Measurements from ENCODE around the gene ZDHHC14. TPM values are rescaled to one million over a fixed set of nuclear protein-coding genes. Genes with fewer than 3 reads are reported as not detected.

ZDHHC14 gene
- total RNA-seq, 2 experiments from 2014 or later, result 7.8 to 9.8 TPM

DNA sequence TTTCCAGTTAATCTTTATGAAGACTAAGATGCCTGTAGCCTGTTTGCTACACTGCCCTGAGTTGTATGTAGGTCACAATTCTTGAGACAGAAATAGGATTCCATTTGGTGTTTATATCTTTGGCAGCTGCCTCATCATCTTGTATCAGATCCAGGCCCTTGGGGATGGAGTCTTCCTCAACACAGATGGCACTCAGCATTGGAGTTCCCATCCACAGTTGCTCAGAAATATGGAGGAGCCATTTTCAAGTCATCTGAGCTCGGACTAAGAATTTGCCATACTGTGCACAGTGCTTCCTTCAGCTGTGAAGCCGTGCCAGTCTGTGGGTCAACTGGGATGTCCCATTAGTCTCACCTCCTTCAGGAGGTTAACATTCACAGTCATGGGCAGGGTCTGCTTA is 156.6 kb downstream of the ZDHHC14 start:
- Mint-ChIP-seq H3K36me3 (ENCODE audit: low read depth) (peaks cover 21% of the 10 kb centered on the region), H3K4me1 (peaks cover 62% of the 10 kb centered on the region)
- no peak for DNase-seq

DNA sequence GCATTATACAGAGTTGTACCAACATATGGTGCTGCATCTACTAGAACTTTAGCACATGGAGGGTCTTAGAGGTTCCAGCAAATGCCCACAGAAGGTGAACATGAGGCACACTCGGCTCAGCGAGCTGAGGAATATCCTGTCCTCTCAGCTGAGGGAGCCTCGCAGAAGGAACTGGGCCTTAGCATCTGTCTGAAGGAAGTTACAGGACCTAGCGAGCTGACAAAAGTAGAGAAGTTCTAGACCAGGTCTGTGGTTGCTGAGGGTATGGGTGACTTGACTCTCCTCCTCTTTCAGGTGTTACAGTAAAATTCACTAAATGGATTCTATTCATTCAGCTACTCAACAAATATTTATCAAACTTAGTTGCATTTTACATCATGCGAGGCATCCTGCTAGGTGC is 157.2 kb downstream of the ZDHHC14 start:
- POLR2A ChIA-PET, result no interaction called here
- peaks cover 23% of the 10 kb centered on the region for H3K36me3 Mint-ChIP-seq (ENCODE audit: low read depth)
- no peak overlapping the region for H3K4me3 Mint-ChIP-seq
- CTCF ChIA-PET, result interaction anchor here (0.6 to 1.8 kb wide), 5 partner anchors 11 to 605 kb away, joined by 3 to 6 read pairs (median 5); no protein-coding TSS in a partner anchor
- H3K9me3 Mint-ChIP-seq, result no peaks in the 10 kb centered on the region
- no peak for DNase-seq
- H3K27ac Mint-ChIP-seq, result peak overlapping the region; percentile 10
- peaks cover 60% of the 10 kb centered on the region for H3K4me1 Mint-ChIP-seq
- H3K27me3 Mint-ChIP-seq, result no peaks in the 10 kb centered on the region

More for the DNA sequence above, 156.6 kb downstream of the ZDHHC14 start:
- no peaks in the 10 kb centered on the region for H3K27me3 Mint-ChIP-seq
- no peaks in the 10 kb centered on the region for H3K9me3 Mint-ChIP-seq
- no peak overlapping the region for H3K27ac Mint-ChIP-seq
- no peak overlapping the region for H3K4me3 Mint-ChIP-seq
- POLR2A ChIA-PET, result no interaction called here
- CTCF ChIA-PET, result interaction anchor here (0.6 to 1.8 kb wide), 4 partner anchors 12 to 223 kb away, joined by 3 to 6 read pairs (median 4); no protein-coding TSS in a partner anchor

DNA sequence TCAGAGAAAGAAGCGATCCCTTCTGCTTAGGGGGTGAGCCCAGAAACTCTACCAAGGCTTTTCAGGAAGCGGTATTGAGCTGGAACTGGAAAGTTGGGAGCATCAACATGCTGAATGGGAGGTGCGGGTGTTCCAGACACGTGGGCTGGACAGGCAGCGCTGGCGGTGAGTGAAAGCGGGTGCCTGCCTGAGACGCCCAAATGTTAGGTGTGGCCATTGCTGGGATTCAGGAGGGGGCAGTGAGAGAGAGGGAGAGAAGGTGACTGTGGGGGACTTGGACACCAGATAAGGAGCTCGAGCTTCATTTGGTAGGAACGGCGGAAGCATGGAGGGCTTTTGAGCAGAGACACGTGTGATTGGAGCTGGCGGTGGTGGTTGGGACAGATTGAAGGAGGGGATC is 157.7 kb downstream of the ZDHHC14 start:
- Mint-ChIP-seq H3K4me1 (peaks cover 56% of the 10 kb centered on the region), H3K27ac (no peak overlapping the region), H3K9me3 (no peaks in the 10 kb centered on the region), H3K4me3 (no peak overlapping the region), H3K27me3 (no peaks in the 10 kb centered on the region), H3K36me3 (ENCODE audit: low read depth) (peaks cover 26% of the 10 kb centered on the region)
- ChIA-PET POLR2A (no interaction called here), CTCF (interaction anchor here (0.6 to 1.8 kb wide), 5 partner anchors 11 to 604 kb away, joined by 3 to 5 read pairs (median 3); no protein-coding TSS in a partner anchor)
- no peak for DNase-seq

DNA sequence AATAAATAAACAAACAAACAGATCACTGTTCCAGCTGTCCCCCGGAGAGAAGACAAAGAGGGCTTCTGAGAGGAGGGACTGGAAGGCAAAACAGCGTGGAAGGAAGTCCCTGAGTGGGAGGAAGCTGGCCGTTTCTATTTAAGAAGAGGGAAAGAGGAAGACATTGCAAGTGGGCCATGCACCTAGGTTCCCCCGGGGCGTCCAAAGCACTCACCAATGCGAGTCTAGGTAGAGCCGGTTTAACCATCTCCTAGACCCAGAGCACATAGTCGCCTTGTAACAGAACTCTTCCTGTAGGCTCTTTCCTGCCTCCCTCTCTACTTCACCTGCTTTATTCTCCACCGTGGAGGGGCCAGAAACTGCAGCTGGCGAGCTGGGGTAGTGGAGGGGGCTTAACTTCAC is 158.4 kb downstream of the ZDHHC14 start:
- H3K27ac Mint-ChIP-seq, result peak overlapping the region; percentile 68
- no peaks in the 10 kb centered on the region for H3K9me3 Mint-ChIP-seq
- no peak for DNase-seq
- POLR2A ChIA-PET, result no interaction called here
- H3K4me1 Mint-ChIP-seq, result peaks cover 50% of the 10 kb centered on the region
- CTCF ChIA-PET, result interaction anchor here (1.2 to 1.3 kb wide), 2 partner anchors 10 to 44 kb away, joined by 3 read pairs; no protein-coding TSS in a partner anchor
- H3K4me3 Mint-ChIP-seq, result no peak overlapping the region
- H3K27me3 Mint-ChIP-seq, result no peaks in the 10 kb centered on the region
- H3K36me3 Mint-ChIP-seq (ENCODE audit: low read depth), result peaks cover 27% of the 10 kb centered on the region

DNA sequence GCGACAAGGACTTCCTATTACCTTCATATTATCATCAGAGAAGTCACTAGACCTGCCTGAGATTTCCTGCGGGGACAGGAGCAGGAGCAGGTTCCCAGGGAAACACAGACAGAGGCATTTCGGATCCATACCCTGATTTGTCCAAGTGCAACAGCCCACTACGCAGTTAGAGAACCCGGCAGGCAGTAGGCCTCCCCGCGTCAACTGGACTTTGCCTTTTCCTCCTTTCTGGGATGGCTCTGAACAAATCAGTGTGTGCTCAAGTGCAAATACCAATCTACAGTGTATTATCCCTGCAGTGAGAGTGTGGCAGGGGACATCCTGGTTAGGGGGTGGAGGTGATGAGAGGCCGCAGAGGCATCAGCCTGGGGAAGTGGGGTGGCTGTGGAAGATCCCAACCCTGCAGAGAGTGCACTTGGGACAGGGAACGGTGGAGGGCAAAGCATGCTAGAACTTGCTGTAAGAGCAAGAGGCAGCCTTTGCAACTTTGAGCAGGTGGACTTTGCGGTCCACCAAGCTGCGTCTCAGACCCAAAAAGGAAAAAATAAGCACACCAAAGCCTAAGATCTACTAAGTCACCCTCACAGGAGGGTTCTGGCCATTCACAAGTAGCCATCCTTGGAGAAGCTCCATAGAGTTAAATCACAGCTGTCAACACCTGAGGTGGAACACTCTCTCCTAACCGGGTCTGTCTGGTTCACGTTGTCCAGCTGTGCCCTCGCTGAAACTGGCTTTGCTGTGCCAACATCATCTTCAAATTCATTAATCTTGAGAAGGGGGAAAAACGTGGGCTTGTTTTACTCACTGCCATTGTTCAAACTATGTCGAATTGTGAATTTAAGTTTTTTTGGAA is 159.1 kb downstream of the ZDHHC14 start:
- no peaks in the 10 kb centered on the region for H3K9me3 Mint-ChIP-seq
- peaks cover 31% of the 10 kb centered on the region for H3K36me3 Mint-ChIP-seq (ENCODE audit: low read depth)
- CTCF ChIA-PET, result interaction anchor here (0.7 to 1.6 kb wide), 3 partner anchors 27 to 152 kb away, joined by 3 to 4 read pairs (median 3); no protein-coding TSS in a partner anchor
- H3K27ac Mint-ChIP-seq, result peak overlapping the region; percentile 68
- H3K27me3 Mint-ChIP-seq, result no peaks in the 10 kb centered on the region
- H3K4me3 Mint-ChIP-seq, result no peak overlapping the region
- peaks cover 43% of the 10 kb centered on the region for H3K4me1 Mint-ChIP-seq
- POLR2A ChIA-PET, result no interaction called here
- no peak for DNase-seq

DNA sequence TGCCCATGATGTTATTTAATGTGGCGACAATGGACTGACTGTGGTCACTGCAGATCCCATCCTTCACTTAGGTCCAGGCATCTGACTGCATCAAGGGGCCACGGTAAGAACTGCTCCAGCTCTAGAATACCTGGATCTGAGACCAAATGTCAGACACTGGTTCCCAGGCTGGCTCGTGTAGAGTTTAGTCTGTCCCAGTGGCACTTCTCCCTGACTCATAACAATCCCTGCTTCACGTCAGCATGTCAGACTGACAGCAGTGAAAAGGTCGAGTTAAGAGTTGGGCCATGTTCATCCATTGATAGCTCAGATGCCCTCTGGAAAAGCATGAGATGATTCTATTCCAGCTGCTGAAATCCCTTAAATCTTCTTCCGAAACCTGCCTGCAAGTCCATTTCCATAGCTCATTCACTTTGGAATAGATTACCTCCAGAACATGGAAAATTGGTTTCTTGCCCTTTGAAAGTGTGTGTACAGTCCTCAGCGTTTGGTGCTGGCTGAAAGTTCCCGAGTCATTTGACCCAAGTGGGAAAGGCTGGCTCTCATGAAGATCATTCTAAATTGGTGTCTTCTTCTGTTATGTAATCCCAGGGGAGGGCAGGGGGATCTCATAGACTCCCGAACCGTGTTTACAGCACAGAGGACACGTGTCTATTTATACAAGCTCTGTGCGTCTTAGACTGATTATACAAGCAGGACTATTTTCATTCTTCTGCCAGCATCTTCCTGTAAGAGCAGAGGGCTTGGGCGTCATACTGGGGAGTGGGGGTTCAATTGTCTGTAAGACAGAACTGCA is 160.8 kb downstream of the ZDHHC14 start:
- DNase-seq, result no peak
- ChIA-PET CTCF (interaction anchor here (0.6 to 1.2 kb wide), 4 partner anchors 9 to 23 kb away, joined by 3 to 4 read pairs (median 3); no protein-coding TSS in a partner anchor), POLR2A (no interaction called here)
- H3K4me1 Mint-ChIP-seq, result peaks cover 28% of the 10 kb centered on the region
- no peak overlapping the region for H3K4me3 Mint-ChIP-seq
- H3K27ac Mint-ChIP-seq, result no peak overlapping the region
- H3K27me3 Mint-ChIP-seq, result no peaks in the 10 kb centered on the region
- H3K9me3 Mint-ChIP-seq, result no peaks in the 10 kb centered on the region
- H3K36me3 Mint-ChIP-seq (ENCODE audit: low read depth), result peaks cover 23% of the 10 kb centered on the region

DNA sequence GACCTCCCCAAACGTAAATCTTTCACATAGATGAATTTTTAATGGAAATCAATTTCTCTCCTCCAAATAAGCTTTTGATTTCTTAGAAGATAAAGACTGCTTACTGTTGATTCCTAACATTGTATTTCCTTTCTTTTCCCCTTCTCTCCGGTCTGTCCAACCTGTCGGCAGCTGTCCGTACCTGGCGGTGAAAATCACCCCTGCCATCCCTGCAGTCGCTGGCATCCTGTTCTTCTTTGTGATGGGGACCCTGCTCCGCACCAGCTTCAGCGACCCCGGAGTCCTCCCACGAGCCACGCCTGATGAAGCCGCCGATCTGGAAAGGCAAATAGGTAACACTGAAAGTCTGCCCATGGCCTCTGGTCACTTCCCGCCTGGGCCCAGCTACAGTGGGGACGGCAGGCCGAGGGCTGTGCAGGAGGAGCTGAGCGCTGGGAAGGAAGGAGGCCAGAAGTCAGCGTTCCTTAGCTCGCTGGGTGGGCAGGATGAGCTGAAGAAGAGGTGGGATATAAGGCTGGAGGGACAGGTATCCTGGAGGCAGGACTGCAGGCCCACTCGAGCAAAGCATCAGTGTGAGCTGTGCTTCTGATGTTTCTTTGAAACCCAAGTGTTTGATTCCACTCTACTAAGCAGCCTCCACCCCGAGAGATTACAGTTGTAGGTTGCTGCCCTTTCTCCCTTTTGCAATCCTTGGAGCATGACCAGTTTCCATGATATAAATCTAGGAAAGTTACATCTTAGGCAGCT is 161.6 kb downstream of the ZDHHC14 start:
- ChIA-PET POLR2A (no interaction called here), CTCF (interaction anchor here (0.6 to 1.2 kb wide), 4 partner anchors 9 to 1630 kb away, joined by 3 to 4 read pairs (median 3); no protein-coding TSS in a partner anchor)
- no peaks in the 10 kb centered on the region for H3K27me3 Mint-ChIP-seq

DNA sequence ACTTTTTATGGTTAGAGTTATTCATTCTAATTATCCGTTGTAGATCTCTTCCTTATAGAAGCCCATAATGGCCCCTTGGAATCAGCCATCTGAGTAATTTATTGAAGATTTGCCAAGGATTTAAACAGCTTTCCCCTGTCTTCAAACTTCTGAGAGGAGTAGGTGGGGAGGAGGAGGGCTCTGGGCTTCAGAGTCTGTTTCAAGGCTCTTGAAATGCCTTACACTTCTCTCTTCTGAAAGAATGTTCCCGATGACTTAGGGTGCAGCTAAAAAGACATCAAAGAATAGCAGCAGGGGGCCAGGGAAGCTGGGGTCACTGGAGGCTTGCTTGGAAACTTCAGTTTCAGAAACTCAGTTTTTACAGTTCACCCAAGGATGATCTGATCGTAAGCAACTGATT is 165.3 kb downstream of the ZDHHC14 start:
- no peaks in the 10 kb centered on the region for H3K27me3 Mint-ChIP-seq
- H3K9me3 Mint-ChIP-seq, result peaks cover 12% of the 10 kb centered on the region
- POLR2A ChIA-PET, result no interaction called here
- no peak overlapping the region for H3K27ac Mint-ChIP-seq
- H3K4me1 Mint-ChIP-seq, result peaks cover 27% of the 10 kb centered on the region
- H3K4me3 Mint-ChIP-seq, result no peak overlapping the region
- CTCF ChIA-PET, result interaction anchor here (0.6 kb wide), 1 partner anchor 10 kb away, joined by 3 read pairs; no protein-coding TSS in a partner anchor
- H3K36me3 Mint-ChIP-seq (ENCODE audit: low read depth), result peaks cover 17% of the 10 kb centered on the region
- DNase-seq, result no peak

More for the DNA sequence above, 161.6 kb downstream of the ZDHHC14 start:
- no peak for DNase-seq
- peaks cover 19% of the 10 kb centered on the region for H3K36me3 Mint-ChIP-seq (ENCODE audit: low read depth)
- peaks cover 21% of the 10 kb centered on the region for H3K4me1 Mint-ChIP-seq
- no peak overlapping the region for H3K4me3 Mint-ChIP-seq
- peaks cover 4% of the 10 kb centered on the region for H3K9me3 Mint-ChIP-seq
- no peak overlapping the region for H3K27ac Mint-ChIP-seq

DNA sequence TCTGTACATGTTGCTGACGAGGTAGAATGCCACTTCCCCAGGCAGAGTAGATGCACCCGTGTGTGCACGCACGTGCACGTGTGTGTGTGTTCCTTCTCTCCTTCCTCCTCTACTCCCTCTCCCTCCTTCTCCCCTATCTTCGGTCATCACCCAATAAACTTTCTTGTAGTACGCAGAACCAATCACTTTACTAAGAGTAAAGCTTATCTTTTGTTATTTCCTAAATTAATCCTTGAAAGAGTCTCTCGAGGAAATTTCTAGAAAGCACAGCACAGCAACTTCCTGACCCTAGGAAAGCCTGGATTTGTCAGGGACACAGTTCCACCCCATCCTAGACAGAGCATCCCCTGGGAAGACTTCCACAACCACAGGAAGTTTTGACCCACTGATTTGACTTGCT is 166.1 kb downstream of the ZDHHC14 start:
- Mint-ChIP-seq H3K27ac (no peak overlapping the region), H3K4me3 (no peak overlapping the region), H3K27me3 (no peaks in the 10 kb centered on the region), H3K4me1 (peaks cover 32% of the 10 kb centered on the region), H3K36me3 (ENCODE audit: low read depth) (peaks cover 19% of the 10 kb centered on the region), H3K9me3 (peaks cover 12% of the 10 kb centered on the region)
- ChIA-PET CTCF (interaction anchor here (0.8 kb wide), 1 partner anchor 13 kb away, joined by 3 read pairs; no protein-coding TSS in a partner anchor), POLR2A (no interaction called here)
- DNase-seq, result no peak

DNA sequence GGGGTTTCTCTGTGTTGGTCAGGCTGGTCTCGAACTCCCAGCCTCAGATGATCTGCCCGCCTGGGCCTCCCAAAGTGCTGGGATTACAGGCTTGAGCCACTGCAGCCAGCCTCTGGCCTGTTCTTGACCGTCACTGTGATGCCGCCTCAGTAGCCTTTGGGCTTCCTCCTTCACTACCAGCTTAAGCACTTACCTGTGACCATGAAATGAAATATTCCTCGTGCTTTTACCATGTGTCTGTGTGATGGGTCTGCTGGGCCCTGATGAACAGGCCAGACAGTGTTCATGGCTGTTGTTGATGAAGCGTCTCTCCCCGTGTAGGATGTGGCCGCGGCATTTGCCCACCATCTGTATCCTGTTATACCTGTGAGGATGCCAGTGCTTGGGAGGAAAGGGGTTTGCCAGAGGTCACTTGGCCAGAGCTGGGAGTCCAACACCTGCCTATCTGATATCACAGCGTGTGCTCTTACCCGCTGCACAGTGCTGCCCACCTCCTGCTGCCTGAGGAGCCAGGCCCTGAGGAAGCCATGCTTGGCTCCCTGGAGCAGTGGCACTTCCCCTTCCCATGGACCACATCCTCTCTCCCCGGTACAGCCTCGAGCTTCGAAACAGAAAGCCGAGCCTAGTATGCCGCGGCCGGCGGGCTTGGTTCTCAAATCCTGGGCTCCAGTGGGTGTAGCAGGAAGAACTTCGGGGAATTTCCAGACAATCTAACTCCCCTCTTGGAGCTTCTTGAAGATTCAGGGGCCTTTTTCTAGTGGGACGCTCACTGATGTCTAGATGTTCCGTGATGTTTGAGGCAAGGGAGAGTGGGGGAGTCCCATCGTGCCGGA is 167.9 kb downstream of the ZDHHC14 start:
- DNase-seq, result no peak
- CTCF ChIA-PET, result interaction anchor here (0.7 to 1.8 kb wide), 5 partner anchors 11 to 66 kb away, joined by 3 to 4 read pairs (median 3); no protein-coding TSS in a partner anchor
- H3K27me3 Mint-ChIP-seq, result peaks cover 2% of the 10 kb centered on the region
- no peak overlapping the region for H3K4me3 Mint-ChIP-seq
- POLR2A ChIA-PET, result no interaction called here
- H3K27ac Mint-ChIP-seq, result peak overlapping the region; percentile 80
- peaks cover 32% of the 10 kb centered on the region for H3K4me1 Mint-ChIP-seq
- peaks cover 11% of the 10 kb centered on the region for H3K36me3 Mint-ChIP-seq (ENCODE audit: low read depth)
- H3K9me3 Mint-ChIP-seq, result peaks cover 12% of the 10 kb centered on the region

DNA sequence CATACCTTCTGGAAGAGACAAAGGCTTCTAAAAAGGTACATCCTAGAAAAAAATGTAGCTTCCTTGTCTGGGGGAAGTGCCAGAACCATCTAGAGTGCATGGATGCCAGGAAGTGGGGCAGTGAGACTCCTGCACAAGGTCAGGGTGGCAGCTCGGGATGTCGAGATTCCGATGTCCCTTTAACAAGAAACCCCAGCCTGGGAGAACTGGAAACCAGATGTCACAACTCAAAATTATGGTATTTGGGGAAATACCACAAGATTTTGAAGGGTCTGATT is 168.4 kb downstream of the ZDHHC14 start:
- peaks cover 11% of the 10 kb centered on the region for H3K36me3 Mint-ChIP-seq (ENCODE audit: low read depth)
- ChIA-PET POLR2A (no interaction called here), CTCF (interaction anchor here (0.7 to 1.8 kb wide), 6 partner anchors 10 to 66 kb away, joined by 3 to 4 read pairs (median 3); no protein-coding TSS in a partner anchor)
- DNase-seq, result no peak
- peaks cover 2% of the 10 kb centered on the region for H3K27me3 Mint-ChIP-seq
- peak overlapping the region; percentile 80 for H3K27ac Mint-ChIP-seq
- H3K4me3 Mint-ChIP-seq, result no peak overlapping the region
- peaks cover 12% of the 10 kb centered on the region for H3K9me3 Mint-ChIP-seq
- H3K4me1 Mint-ChIP-seq, result peaks cover 32% of the 10 kb centered on the region

All from activated CD4-positive, alpha-beta T cell treated with anti-CD3 and anti-CD28 coated beads, Interleukin-2, amount 10 ng/mL, durations not matched to agents 7 days and 5 days (primary cell).